Kidney epithelial cell (primary cell): ENCODE results near the gene CNOT6. TPM values are rescaled to one million over a fixed set of nuclear protein-coding genes. Genes with fewer than 3 reads are reported as not detected.

Source experiments
- DNase-seq: peaks from one replicate; pipeline ENCODE4 v3.0.0-alpha.2; 2010; ENCODE audit warnings: low read depth
- H3K27me3 ChIP-seq: 2 replicates; pipeline ENCODE4 v1.6.0; 2011; ENCODE audit warnings: low read length; ENCODE audit not compliant: control insufficient read depth, insufficient read depth
- H3K36me3 ChIP-seq: 2 replicates; pipeline ENCODE4 v1.5.1; 2011; ENCODE audit warnings: low read length; ENCODE audit not compliant: control insufficient read depth, insufficient read depth
- H3K4me3 ChIP-seq: 2 replicates; pipeline ENCODE4 v1.5.1; 2011; ENCODE audit warnings: low read depth, mild to moderate bottlenecking, control low read depth, low read length
- total RNA-seq: library from RNA; depleted of rRNA; stranded (reverse); fragments of >200 nt; gene quantifications from 2 replicates; pipeline ENCODE4 v1.2.3, GENCODE V29; 2015
- TF ChIP-seq, protein P1 (sequence below): IDR thresholded peaks from 2 replicates; pipeline ENCODE4 v1.5.1; 2011; ENCODE audit warnings: mild to moderate bottlenecking, moderate library complexity, low read length, control low read depth, inconsistent platforms; ENCODE audit not compliant: insufficient read depth, poor library complexity, severe bottlenecking

CNOT6 gene
- total RNA-seq, 1 donor from 2014 or later, result 31.1 TPM

DNA sequence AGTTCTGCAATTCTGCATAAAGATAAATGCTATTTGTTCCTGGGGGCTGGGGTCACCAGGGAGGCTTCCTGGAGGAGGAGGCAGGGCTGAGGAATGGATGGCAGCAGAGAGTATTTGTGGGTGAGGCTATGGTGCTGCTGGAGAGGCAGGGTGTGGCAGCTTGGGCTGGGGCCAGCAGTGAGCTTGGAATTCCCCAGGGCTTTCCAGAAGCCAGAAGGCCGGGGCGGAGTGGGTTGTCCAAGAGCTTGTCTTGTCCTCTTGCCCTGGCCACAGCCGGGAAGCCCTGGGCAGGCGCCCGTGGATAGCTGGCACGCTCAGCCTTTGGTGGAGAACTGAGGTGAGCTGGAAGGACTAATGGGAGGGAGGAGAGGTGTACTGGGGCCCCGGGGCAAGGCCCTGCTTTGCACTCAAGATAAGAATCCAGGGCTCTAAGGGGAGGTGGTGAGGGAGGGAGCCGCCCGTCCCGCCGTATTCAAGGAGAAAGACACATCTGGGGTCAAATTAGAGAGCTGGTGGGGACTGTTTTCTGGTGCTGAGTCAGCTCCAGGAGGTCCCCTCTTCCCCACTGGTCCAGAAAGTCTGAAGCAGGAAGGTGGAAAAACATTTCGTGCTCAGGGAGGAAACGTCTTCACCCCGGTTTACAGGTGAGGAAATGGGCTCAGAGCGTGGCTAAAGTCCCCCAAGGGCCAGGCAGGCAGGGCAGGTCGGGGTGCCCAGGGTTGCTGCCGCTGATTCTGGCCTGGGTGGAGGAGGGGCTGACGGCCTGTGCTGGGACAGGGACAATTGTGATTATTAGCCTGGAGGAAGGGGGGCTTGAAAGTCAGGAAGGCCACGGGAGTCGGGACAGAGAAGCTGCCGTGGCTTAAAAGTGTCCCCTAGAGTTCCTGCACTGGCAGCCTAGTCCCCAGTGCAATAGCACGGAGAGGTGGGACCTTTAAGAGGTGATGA lies 26.9 kb upstream of the CNOT6 start:
- TF ChIP-seq, protein P1, sequence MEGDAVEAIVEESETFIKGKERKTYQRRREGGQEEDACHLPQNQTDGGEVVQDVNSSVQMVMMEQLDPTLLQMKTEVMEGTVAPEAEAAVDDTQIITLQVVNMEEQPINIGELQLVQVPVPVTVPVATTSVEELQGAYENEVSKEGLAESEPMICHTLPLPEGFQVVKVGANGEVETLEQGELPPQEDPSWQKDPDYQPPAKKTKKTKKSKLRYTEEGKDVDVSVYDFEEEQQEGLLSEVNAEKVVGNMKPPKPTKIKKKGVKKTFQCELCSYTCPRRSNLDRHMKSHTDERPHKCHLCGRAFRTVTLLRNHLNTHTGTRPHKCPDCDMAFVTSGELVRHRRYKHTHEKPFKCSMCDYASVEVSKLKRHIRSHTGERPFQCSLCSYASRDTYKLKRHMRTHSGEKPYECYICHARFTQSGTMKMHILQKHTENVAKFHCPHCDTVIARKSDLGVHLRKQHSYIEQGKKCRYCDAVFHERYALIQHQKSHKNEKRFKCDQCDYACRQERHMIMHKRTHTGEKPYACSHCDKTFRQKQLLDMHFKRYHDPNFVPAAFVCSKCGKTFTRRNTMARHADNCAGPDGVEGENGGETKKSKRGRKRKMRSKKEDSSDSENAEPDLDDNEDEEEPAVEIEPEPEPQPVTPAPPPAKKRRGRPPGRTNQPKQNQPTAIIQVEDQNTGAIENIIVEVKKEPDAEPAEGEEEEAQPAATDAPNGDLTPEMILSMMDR, result no peak
- Histone ChIP-seq H3K36me3 (no peaks in the 10 kb centered on the region), H3K27me3 (peaks cover 11% of the 10 kb centered on the region), H3K4me3 (no peak overlapping the region)
- no peak for DNase-seq

DNA sequence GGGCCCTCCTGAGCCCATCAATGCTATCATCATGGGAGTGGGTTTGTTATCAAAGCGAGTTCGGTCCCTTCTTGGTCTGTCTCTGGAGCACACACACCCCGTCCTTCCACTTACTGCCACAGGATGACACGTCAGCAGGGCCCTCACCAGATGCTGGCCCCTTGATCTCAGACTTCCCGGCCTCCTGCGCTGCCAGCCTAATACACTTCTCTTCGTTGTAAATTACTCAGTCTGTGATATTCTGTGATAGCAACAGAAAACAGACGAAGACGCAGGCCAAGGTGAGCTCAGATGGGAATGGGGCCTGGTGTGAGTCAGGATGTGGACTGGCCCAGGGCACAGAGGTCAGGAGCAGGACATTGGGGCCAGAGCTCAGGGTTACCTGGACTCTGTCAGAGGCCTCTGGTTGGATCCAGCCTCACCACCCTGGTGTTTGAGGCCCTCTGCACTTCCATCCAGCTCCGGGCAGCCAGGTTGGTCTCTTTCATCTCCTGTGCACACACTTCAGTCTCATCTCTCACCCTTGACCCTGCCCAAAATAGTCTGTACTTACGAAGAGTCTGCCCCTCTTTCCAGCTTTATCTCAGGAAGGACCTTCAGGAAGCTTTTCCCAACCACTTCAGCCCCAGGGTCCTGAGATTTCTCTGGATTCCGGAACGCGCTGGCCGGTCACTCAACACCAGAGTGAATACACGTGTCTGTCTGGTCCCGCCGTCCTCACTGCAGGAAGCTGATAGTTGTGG lies 26.0 kb upstream of the CNOT6 start:
- DNase-seq, result no peak
- TF ChIP-seq, protein P1, result no peak

DNA sequence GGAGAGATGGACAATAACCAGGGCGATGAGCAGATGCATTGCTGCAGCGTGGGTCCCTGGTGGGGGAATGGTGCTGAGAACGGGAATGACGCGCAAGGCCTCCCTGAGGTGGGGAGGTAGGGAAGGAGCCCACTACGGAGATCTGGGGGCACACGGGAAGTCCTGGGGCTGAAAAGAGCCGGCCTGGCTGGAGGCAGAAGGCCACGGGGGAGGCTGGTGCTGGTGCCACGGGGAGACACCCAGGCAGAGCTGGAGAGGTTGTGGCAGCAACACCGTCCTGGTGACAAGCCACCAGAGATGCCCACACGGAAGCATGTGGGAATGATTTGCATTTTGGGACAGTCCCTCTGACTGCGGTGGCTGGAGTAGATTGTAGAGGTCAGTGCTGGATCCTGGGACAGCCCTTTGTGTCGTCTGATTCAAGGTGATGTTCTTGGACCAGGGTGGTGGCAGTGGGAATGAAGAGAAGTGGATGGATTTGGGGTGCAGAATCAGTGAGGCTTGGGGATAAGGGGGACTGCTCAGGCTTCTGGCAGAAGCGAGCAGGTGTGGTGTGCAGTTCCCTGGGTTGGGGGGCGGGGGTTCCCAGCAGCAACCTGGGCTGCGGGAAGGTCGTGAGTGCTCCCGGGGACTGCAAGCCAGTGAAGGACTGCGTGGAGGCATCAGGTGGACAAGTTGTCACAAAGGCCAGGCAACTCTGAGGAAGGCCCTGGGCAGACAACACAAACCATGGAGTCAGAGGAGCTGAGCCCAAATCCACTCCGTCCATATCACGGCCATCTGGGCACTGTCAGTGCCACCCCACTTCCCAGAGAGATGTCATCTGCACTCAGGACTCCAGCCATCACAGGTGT lies 25.2 kb upstream of the CNOT6 start:
- H3K27me3 ChIP-seq, result peaks cover 11% of the 10 kb centered on the region
- H3K4me3 ChIP-seq, result no peak overlapping the region
- H3K36me3 ChIP-seq, result no peaks in the 10 kb centered on the region
- TF ChIP-seq, protein P1, result no peak
- no peak for DNase-seq

More for the DNA sequence above, 26.0 kb upstream of the CNOT6 start:
- H3K36me3 ChIP-seq, result no peaks in the 10 kb centered on the region
- no peak overlapping the region for H3K4me3 ChIP-seq
- peaks cover 11% of the 10 kb centered on the region for H3K27me3 ChIP-seq

DNA sequence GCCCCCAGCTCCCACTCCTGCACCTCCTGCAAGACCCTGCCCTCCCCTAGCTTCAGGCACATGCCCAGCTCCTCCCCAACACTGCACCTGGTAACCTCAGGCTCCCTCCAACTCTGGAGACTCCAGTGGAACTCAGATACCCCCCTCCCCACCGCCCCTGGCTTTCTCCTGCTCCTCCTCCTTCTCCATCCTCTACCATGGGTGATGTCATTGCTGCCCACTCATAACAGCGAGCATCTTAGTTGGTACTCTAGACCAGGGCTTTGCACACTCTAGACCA lies 24.7 kb upstream of the CNOT6 start:
- TF ChIP-seq, protein P1, result no peak
- no peak overlapping the region for H3K4me3 ChIP-seq
- no peak for DNase-seq
- H3K27me3 ChIP-seq, result peaks cover 11% of the 10 kb centered on the region
- H3K36me3 ChIP-seq, result no peaks in the 10 kb centered on the region

DNA sequence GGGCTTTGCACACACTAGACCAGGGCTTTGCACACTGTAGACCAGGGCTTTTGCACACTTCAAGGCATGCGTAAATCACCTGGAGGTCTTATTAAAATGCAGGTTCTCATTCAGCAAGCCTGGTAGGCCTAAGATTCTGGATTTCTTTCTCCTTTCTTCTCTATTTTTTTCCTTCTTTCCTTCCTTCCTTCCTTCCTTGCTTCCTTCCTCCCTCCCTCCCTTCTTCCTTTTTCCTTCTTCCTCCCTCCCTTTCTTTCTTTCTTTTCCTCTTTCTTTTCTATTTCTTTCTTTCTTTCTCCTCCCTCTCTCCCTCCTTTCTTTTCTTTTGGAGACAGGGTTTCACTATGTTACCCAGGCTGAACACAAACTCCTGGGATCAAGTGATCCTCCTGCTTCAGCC lies 24.3 kb upstream of the CNOT6 start:
- DNase-seq, result no peak
- Histone ChIP-seq H3K4me3 (no peak overlapping the region), H3K36me3 (no peaks in the 10 kb centered on the region), H3K27me3 (peaks cover 11% of the 10 kb centered on the region)
- TF ChIP-seq, protein P1, result no peak
